ENCODE data around the gene RGMA.
"Not testable (repeated sequence)": the region's sequence is repeated elsewhere in the genome, so short reads cannot be mapped to it uniquely, and the experiment has no call there.

RGMA gene

GRCh38 chr15:93036951-93037819, 51.8 kb downstream of the RGMA start:
- peaks cover 6% of the 10 kb centered on the region for H3K36me3 Mint-ChIP-seq (ENCODE audit: insufficient read depth)
- H3K4me3 Mint-ChIP-seq, result no peak overlapping the region
- H3K4me1 Mint-ChIP-seq (ENCODE audit: low read depth in 2 of 2), result peaks cover 5 to 14% of the 10 kb centered on the region in 2 donors
- H3K9me3 Mint-ChIP-seq, result no peaks in the 10 kb centered on the region
- no peak overlapping the region for H3K27ac Mint-ChIP-seq
- H3K27me3 Mint-ChIP-seq, result peaks cover 5 to 34% of the 10 kb centered on the region in 2 donors
- DNase-seq (no peak), ATAC-seq (replicated peaks) (no peak)

- Mint-ChIP-seq H3K4me3 (peak overlapping the region; percentile 60 to 62), H3K4me1 (ENCODE audit: low read depth in 2 of 2) (peaks cover 5 to 17% of the 10 kb centered on the region in 2 donors), H3K27me3 (peaks cover 5 to 31% of the 10 kb centered on the region in 2 donors), H3K9me3 (no peaks in the 10 kb centered on the region), H3K27ac (peak overlapping the region in 1 of 2 donors; percentile 6), H3K36me3 (ENCODE audit: insufficient read depth) (peaks cover 6% of the 10 kb centered on the region)
- DNase-seq (peak; percentile 49 to 57 (median 53)), ATAC-seq (replicated peaks) (peak; percentile 93)
Measured at GRCh38 chr15:93035953-93036810, 52.8 kb downstream of the RGMA start.

- peak overlapping the region; percentile 6 to 50 for H3K27ac Mint-ChIP-seq
- H3K4me3 Mint-ChIP-seq, result peak overlapping the region; percentile 19 to 25
- DNase-seq, result no peak
- H3K4me1 Mint-ChIP-seq (ENCODE audit: low read depth in 2 of 2), result peaks cover 10 to 22% of the 10 kb centered on the region in 2 donors
- no peaks in the 10 kb centered on the region for H3K9me3 Mint-ChIP-seq
- ATAC-seq (replicated peaks), result no peak
- H3K27me3 Mint-ChIP-seq, result peaks cover under 1 to 22% of the 10 kb centered on the region in 2 donors
- peaks cover 3% of the 10 kb centered on the region for H3K36me3 Mint-ChIP-seq (ENCODE audit: insufficient read depth)
Measured at GRCh38 chr15:93035092-93035915, 53.7 kb downstream of the RGMA start.

GRCh38 chr15:93034512-93034911, 54.5 kb downstream of the RGMA start:
- peaks cover 18 to 30% of the 10 kb centered on the region in 2 donors for H3K4me1 Mint-ChIP-seq (ENCODE audit: low read depth in 2 of 2)
- peaks cover 8% of the 10 kb centered on the region for H3K36me3 Mint-ChIP-seq (ENCODE audit: insufficient read depth)
- peaks cover 0 to 14% of the 10 kb centered on the region in 2 donors for H3K27me3 Mint-ChIP-seq
- no peaks in the 10 kb centered on the region for H3K9me3 Mint-ChIP-seq
- no peak for DNase-seq
- ATAC-seq (replicated peaks), result no peak
- no peak overlapping the region for H3K4me3 Mint-ChIP-seq
- H3K27ac Mint-ChIP-seq, result no peak overlapping the region

- no peak overlapping the region for H3K27ac Mint-ChIP-seq
- ATAC-seq (replicated peaks) (no peak), DNase-seq (no peak)
- H3K27me3 Mint-ChIP-seq, result peaks cover 0 to 13% of the 10 kb centered on the region in 2 donors
- no peak overlapping the region for H3K4me3 Mint-ChIP-seq
- H3K4me1 Mint-ChIP-seq (ENCODE audit: low read depth in 2 of 2), result peaks cover 21 to 33% of the 10 kb centered on the region in 2 donors
- H3K9me3 Mint-ChIP-seq, result no peaks in the 10 kb centered on the region
- H3K36me3 Mint-ChIP-seq (ENCODE audit: insufficient read depth), result peaks cover 15% of the 10 kb centered on the region
Measured at GRCh38 chr15:93033434-93034045, 55.5 kb downstream of the RGMA start.

GRCh38 chr15:93032515-93033206, 56.4 kb downstream of the RGMA start:
- H3K27ac Mint-ChIP-seq; DNase-seq; H3K4me3 Mint-ChIP-seq; ATAC-seq (replicated peaks); H3K9me3 Mint-ChIP-seq: not testable (repeated sequence)
- Mint-ChIP-seq H3K36me3 (ENCODE audit: insufficient read depth) (peaks cover 19% of the 10 kb centered on the region), H3K27me3 (peaks cover 0 to 13% of the 10 kb centered on the region in 2 donors), H3K4me1 (ENCODE audit: low read depth in 2 of 2) (peaks cover 21 to 37% of the 10 kb centered on the region in 2 donors)

- H3K27me3 Mint-ChIP-seq, result peaks cover 0 to 12% of the 10 kb centered on the region in 2 donors
- not testable (repeated sequence) for H3K9me3 Mint-ChIP-seq; H3K4me3 Mint-ChIP-seq; ATAC-seq (replicated peaks); H3K27ac Mint-ChIP-seq; DNase-seq
- peaks cover 21 to 38% of the 10 kb centered on the region in 2 donors for H3K4me1 Mint-ChIP-seq (ENCODE audit: low read depth in 2 of 2)
- H3K36me3 Mint-ChIP-seq (ENCODE audit: insufficient read depth), result peaks cover 25% of the 10 kb centered on the region
Measured at GRCh38 chr15:93031557-93032384, 57.2 kb downstream of the RGMA start.

- ATAC-seq (replicated peaks), result no peak
- peaks cover 0 to 5% of the 10 kb centered on the region in 2 donors for H3K27me3 Mint-ChIP-seq
- H3K4me1 Mint-ChIP-seq (ENCODE audit: low read depth in 2 of 2), result peaks cover 20 to 38% of the 10 kb centered on the region in 2 donors
- H3K4me3 Mint-ChIP-seq, result no peak overlapping the region
- no peaks in the 10 kb centered on the region for H3K9me3 Mint-ChIP-seq
- DNase-seq, result no peak
- peak overlapping the region in 1 of 2 donors; percentile 63 for H3K27ac Mint-ChIP-seq
- H3K36me3 Mint-ChIP-seq (ENCODE audit: insufficient read depth), result peaks cover 32% of the 10 kb centered on the region
Measured at GRCh38 chr15:93031103-93031464, 57.9 kb downstream of the RGMA start.

GRCh38 chr15:93030430-93031102, 58.4 kb downstream of the RGMA start:
- peak; percentile 65 to 72 (median 65) for DNase-seq
- Mint-ChIP-seq H3K4me1 (ENCODE audit: low read depth in 2 of 2) (peaks cover 21 to 35% of the 10 kb centered on the region in 2 donors), H3K36me3 (ENCODE audit: insufficient read depth) (peaks cover 37% of the 10 kb centered on the region), H3K4me3 (no peak overlapping the region), H3K9me3 (no peaks in the 10 kb centered on the region), H3K27me3 (no peaks in the 10 kb centered on the region), H3K27ac (peak overlapping the region; percentile 51 to 63)
- ATAC-seq (replicated peaks), result peak; percentile 89

GRCh38 chr15:93029836-93030429, 59.1 kb downstream of the RGMA start:
- Mint-ChIP-seq H3K36me3 (ENCODE audit: insufficient read depth) (peaks cover 43% of the 10 kb centered on the region), H3K4me1 (ENCODE audit: low read depth in 2 of 2) (peaks cover 27 to 37% of the 10 kb centered on the region in 2 donors), H3K27me3 (no peaks in the 10 kb centered on the region), H3K4me3 (no peak overlapping the region), H3K9me3 (no peaks in the 10 kb centered on the region), H3K27ac (peak overlapping the region; percentile 63 to 79)
- DNase-seq (no peak), ATAC-seq (replicated peaks) (no peak)
